AG04449 (cell line): ENCODE data around the gene NOX3.

Experiments
- CTCF ChIA-PET: fragments of 350-600 bp; formaldehyde crosslinking; extraction: SDS; loops from one replicate; lab custom pipeline; 2021; ENCODE audit warnings: antibody characterized with exemption; lab: Yijun Ruan, JAX
- POLR2A ChIA-PET: fragments of 400-600, 350-600 bp; formaldehyde crosslinking; extraction: SDS; loops from one replicate; lab custom pipeline; 2020; ENCODE audit warnings: antibody characterized with exemption, inconsistent platforms; lab: Yijun Ruan, JAX
- DNase-seq: peaks from one replicate; pipeline ENCODE4 v3.0.0-alpha.2; 2010; ENCODE audit warnings: low read depth, low spot score
- H3K4me3 ChIP-seq: 2 replicates; pipeline ENCODE4 v1.5.1; 2011; ENCODE audit warnings: low read depth, mild to moderate bottlenecking, control low read depth, low read length
- CTCF ChIP-seq: IDR thresholded peaks from one replicate; pipeline ENCODE4 v1.5.1; 2011; ENCODE audit warnings: mild to moderate bottlenecking, moderate library complexity, low read length, control low read depth, inconsistent platforms; ENCODE audit not compliant: insufficient read depth; ENCODE audit errors: missing control alignments

NOX3 gene

DNA sequence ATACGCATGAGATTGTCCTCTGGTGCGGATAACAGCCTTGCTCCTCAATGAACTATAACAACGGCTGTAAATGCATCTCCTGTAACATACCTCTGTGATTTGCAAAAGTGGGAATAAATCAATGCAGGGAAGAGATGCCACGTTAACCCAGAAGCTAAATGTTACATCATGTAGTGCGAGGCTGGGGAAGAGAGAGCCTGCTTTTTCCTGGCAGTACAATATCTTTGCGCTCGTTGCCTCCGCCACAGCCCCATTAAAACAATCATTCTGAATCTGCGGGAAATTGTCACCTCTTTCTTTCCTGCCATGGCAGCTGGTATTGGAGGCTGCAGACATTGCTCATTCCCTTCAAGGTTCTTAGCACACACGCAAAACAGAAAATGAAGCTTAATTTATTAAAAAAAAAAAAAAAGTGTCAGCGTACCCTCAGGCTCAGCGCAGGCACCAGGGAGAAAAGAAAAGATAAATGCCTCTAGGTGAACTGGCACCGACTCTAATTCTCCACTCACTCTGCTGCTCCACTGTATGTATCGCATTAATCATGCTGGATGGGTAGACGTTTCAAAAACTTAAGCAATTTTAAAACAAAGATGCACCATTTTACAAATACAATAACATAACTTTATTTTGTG lies 71.2 kb downstream of the NOX3 start:
- CTCF ChIA-PET = interaction anchor here (1.1 kb wide), 1 partner anchor 57 kb away, joined by 3 read pairs; no protein-coding TSS in a partner anchor
- DNase-seq = no peak
- TF ChIP-seq CTCF = no peak
- POLR2A ChIA-PET = no interaction called here
- no peak overlapping the region for H3K4me3 ChIP-seq

- CTCF ChIA-PET = no interaction called here
- POLR2A ChIA-PET = no interaction called here
- no peak for DNase-seq
- no peak overlapping the region for H3K4me3 ChIP-seq
- TF ChIP-seq CTCF = no peak
Measured at GRCh38 chr6:155383913-155384312, 71.7 kb downstream of the NOX3 start.

- DNase-seq = no peak
- POLR2A ChIA-PET = interaction anchor here (0.6 kb wide), 2 partner anchors 23 to 29 kb away, joined by 3 read pairs; no protein-coding TSS in a partner anchor
- H3K4me3 ChIP-seq = no peak overlapping the region
- TF ChIP-seq CTCF = no peak
- CTCF ChIA-PET = no interaction called here
Measured at GRCh38 chr6:155382338-155382685, 73.3 kb downstream of the NOX3 start.

GRCh38 chr6:155381673-155382337 lies 73.8 kb downstream of the NOX3 start:
- POLR2A ChIA-PET = interaction anchor here (0.6 kb wide), 2 partner anchors 23 to 28 kb away, joined by 3 read pairs; no protein-coding TSS in a partner anchor
- no peak for TF ChIP-seq CTCF
- DNase-seq = no peak
- CTCF ChIA-PET = no interaction called here
- H3K4me3 ChIP-seq = no peak overlapping the region

DNA sequence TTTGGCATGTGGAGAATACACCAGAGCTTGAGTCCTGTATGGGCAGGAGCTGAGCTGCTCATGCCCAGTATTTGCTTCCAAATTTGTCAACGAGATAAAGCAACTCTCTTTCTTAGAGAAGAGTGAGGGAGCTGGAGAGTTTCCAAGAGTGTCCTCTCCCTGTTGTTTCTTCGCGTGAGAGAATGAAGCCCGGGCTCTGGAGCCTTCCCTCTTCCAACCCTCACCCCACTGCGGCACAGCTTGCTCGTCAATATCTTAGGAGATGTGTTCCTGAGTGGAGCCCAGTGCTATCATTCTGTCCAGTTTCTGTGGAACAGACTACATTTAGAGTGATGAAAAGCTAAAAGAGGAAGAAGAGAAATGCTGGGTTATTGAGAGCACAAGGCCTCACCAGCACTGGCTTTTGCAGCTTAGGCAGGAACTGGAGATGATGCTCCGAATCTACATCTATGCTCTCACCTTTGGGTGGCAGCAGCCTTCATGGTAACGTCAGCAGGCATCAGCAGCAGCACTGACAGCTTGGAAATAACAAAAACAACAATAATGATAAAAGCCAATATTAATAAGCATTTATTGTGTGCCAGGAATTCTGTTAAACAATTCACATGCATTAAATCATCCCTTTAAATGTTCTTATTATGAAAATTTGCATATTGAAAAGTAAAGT lies 74.8 kb downstream of the NOX3 start:
- no peak for DNase-seq
- TF ChIP-seq CTCF = no peak
- CTCF ChIA-PET = interaction anchor here (1.3 kb wide), 1 partner anchor 40 kb away, joined by 4 read pairs; no protein-coding TSS in a partner anchor
- POLR2A ChIA-PET = no interaction called here
- no peak overlapping the region for H3K4me3 ChIP-seq

DNA sequence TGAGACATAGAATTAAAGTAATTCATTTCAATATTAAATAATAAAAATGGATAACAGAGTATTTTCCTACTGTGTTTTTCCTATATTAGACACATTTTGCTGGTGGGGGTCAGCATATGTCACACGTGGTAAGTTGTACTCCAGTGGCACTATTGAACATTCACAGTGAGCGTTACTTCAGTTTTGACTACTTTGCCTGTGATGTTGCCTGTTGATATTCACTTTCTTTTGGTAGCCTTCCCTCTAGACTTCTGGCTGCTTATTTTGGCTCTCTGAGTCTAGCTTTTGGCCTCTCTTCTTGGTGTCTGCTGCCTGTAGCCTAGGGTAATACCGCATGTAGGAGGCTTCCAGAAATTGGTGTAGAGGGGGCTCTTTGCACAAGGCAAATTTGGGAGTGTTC lies 76.9 kb downstream of the NOX3 start:
- H3K4me3 ChIP-seq = no peak overlapping the region
- no peak for DNase-seq
- TF ChIP-seq CTCF = no peak
- ChIA-PET POLR2A (no interaction called here), CTCF (no interaction called here)
